D341Med (cell line): ENCODE measurements around the gene KCNQ2.
"Not testable (repeated sequence)": the region's sequence is repeated elsewhere in the genome, so short reads cannot be mapped to it uniquely, and the experiment has no call there.

Source experiments
- DNase-seq: peaks from one replicate; pipeline ENCODE4 v3.0.0; 2012; ENCODE audit warnings: low spot score

The KCNQ2 gene

GRCh38 chr20:63490416-63490815 is 18.0 kb upstream of the KCNQ2 start:
- DNase-seq: peak; percentile 17

- DNase-seq: no peak
Measured at GRCh38 chr20:63488315-63489251, 16.1 kb upstream of the KCNQ2 start.

GRCh38 chr20:63487781-63488241 is 15.4 kb upstream of the KCNQ2 start:
- DNase-seq: no peak

GRCh38 chr20:63487116-63487764 is 14.8 kb upstream of the KCNQ2 start:
- no peak for DNase-seq

DNA sequence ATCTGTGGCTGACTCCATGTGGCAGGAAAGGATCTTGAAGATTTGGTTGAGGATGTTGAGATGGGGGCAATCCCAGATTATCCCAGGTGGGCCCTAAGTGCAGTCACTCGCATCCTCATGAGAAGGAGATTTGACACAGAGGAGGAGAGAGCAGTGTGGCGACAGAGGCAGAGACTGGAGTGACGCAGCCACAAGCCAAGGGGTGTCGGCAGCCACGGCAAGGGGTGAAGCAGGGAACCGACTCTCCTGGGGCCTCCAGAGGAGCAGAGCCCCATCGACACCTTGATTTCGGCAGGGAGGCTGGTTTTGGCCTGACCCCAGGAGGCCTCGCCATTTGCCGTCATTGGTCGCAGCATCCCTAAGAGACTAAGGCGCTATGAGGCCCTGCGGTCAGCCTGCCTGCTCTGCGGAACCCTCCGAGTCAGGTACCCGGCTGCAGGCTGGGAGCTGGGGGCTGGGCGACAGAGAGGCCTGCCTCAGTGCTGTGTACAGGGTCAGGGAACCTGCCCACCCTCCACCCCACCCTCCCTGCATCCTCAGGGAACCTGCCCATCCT is 13.9 kb upstream of the KCNQ2 start:
- no peak for DNase-seq

DNA sequence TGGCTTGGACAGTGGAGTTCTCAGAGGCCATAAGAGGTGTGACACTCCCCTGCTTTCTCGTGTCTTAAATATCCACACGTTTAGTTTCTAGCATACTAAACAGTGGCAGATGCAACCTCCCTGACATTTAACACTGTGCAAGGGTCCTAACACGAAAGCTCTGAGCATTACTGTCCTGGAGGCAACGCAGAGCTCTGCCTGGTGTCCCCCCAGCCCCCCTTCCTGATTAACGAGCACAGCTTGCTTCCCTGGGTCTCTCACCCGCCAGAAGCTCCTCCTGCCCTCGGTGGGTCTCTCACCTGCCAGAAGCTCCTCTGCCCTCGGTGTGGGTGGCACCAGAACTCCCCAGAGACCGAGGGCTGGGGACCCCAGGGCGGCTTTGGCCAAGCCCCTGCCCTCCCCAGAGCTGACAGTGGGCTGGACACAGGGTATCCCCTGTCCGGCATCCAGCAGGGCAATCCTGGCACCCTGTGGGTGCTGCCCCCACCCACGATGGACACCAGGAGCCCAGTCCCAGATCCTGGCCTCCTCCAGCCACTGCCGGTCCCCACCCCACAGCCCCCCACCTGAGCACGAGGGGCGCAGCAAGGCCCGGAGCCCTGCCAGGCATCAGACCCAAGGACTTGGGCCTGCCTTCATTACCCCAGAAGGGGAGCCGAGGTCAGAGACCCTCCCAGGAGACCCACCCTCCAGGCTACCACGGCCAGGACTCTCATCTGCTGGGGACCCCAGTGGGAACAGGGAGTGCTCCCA is 12.4 kb upstream of the KCNQ2 start:
- no peak for DNase-seq

- no peak for DNase-seq
Measured at GRCh38 chr20:63484236-63484635, 11.8 kb upstream of the KCNQ2 start.

GRCh38 chr20:63483834-63484233 is 11.4 kb upstream of the KCNQ2 start:
- DNase-seq: peak; percentile 74

GRCh38 chr20:63482021-63482587 is 9.6 kb upstream of the KCNQ2 start:
- DNase-seq: no peak

- DNase-seq: no peak
Measured at GRCh38 chr20:63481503-63481902, 9.0 kb upstream of the KCNQ2 start.

DNA sequence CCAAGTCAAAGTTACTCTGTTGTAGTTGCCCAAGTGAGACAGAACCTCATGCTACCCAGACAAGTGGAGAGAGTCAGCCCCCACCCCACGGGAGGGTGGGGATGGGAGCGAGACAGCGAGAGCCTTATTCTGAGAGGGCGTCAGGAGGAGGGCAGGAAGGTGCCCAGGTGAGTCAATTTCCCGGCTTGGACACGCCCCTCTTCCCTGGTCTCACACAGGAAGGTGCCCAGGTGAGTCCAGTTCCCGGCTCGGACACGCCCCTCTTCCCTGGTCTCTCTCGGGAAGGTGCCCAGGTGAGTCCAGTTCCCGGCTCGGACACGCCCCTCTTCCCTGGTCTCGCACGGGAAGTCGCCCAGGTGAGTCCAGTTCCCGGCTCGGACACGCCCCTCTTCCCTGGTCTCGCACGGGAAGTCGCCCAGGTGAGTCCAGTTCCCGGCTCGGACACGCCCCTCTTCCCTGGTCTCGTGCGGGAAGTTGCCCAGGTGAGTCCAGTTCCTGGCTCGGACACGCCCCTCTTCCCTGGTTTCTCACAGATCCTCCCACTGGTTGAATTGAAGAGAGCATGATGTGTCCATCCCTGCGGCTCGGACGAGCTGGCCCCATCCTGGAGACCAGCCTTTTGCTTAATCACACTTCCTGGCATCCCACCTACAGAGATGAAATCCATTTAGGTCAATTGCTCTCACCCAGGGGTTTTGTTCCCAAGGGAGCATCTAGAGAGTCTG is 7.4 kb upstream of the KCNQ2 start:
- not testable (repeated sequence) for DNase-seq

DNA sequence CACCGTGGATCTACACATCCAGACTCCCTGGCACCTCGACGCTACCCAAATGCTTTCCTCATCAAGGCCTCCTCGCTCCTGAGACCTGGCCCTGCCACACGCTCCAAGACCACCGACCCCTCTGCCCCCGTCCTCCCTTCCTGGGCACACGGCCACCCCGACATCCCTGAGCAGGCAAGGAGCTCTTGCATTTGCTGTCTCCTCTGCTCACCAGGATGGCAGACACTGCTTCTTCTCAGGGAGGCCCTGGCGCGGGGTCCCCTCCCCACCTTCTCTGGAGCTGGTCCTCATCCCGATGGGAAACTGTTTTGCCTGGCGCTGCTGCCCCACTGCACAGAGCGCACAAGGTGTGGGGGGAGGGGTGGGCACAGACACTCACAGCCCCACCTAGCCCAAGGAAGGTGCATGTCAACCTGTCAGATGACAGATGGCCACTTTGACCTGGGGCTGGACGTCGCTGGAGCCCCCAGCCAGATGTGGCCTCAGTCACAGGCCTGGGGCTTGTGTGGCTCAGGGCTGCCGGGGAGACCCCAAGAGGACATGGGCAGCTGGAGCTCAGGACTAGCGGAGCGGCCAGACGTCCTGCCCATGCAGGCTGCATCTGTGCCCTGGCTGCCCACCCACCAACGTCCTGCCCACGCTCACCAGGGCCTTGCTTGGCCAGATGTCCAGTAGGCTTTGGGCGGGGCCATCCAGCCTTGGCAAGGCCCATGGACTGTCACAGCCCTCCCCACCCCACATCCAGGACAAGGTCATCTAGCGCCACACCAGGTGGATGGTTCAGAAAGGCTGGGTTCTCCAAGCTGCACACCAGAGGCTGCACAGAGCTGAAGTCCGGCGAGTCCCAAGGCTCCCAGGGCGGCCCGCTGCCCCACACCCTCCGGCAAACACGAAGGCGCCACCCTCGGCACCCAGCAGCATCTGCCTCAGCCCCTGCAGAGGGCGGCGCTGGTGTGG is 6.2 kb upstream of the KCNQ2 start:
- no peak for DNase-seq

DNA sequence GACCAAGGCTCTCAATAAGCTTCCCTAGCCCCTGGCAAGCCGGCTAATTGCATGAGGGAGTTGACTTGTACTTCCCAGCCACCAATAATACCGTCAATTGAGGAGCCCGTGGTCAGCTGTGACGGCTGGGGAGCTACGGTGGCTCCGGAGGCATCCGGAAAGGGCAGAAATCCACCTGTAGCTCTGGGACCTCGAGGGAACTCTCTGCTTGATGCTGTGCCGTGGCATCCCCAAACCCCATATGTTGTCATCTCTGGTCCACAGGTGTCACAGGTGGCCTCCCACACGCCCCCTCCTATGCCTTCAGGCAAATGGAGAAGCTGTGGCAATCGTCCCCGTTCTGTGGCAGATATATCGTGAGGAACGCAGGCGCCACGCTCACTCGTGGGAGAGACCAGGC is 5.5 kb upstream of the KCNQ2 start:
- DNase-seq: no peak

- no peak for DNase-seq
Measured at GRCh38 chr20:63477061-63477616, 4.7 kb upstream of the KCNQ2 start.

- DNase-seq: no peak
Measured at GRCh38 chr20:63475209-63475608, 2.8 kb upstream of the KCNQ2 start.

GRCh38 chr20:63473555-63474449 is 1.3 kb upstream of the KCNQ2 start:
- DNase-seq: no peak

GRCh38 chr20:63472862-63473390 is 471 bp upstream of the KCNQ2 start:
- DNase-seq: no peak

- no peak for DNase-seq
Measured at GRCh38 chr20:63471717-63471980, 806 bp downstream of the KCNQ2 start.
